ENCODE data around the gene ZNF14. TPM values are rescaled to one million over a fixed set of nuclear protein-coding genes. Genes with fewer than 3 reads are reported as not detected.

ZNF14 gene
- total and polyA plus RNA-seq, 2 of the 4 experiments (the other 2 are of a cell fraction): 1.2 to 5.4 TPM

- Histone ChIP-seq H2BK120ac (ENCODE audit: low read depth, low read length) (no peak overlapping the region), H3K4me3 (ENCODE audit: insufficient read depth, low read depth, low read length) (no peak overlapping the region), H3K79me1 (ENCODE audit: low read depth in 1 of 2, low read length in 2 of 2) (no peaks in the 10 kb centered on the region), H4K91ac (ENCODE audit: insufficient read depth, low read depth, low read length) (no peak overlapping the region), H3K27ac (ENCODE audit: insufficient read depth, low read length) (no peak overlapping the region), H3K9ac (ENCODE audit: low read depth, low read length) (no peak overlapping the region), H3K36me3 (ENCODE audit: control insufficient read depth, insufficient read depth, low read length) (no peaks in the 10 kb centered on the region), H2AK5ac (ENCODE audit: low read depth, low read length) (no peak overlapping the region), H3K4me2 (ENCODE audit: low read depth, low read length) (no peak overlapping the region), H2BK15ac (ENCODE audit: low read depth, low read length) (no peak overlapping the region), H2AK9ac (replicated peaks; ENCODE audit: low read depth, low read length, poor library complexity) (no peak overlapping the region), H3K18ac (ENCODE audit: low read depth, low read length) (no peak overlapping the region), H3K23ac (ENCODE audit: low read depth, low read length) (no peak overlapping the region), H2BK5ac (ENCODE audit: low read depth, low read length, poor library complexity, severe bottlenecking) (no peak overlapping the region), H2BK20ac (ENCODE audit: low read depth, low read length) (no peak overlapping the region), H4K8ac (ENCODE audit: low read depth in 2 of 2, low read length in 2 of 2) (no peak overlapping the region), H3K4ac (ENCODE audit: low read depth, low read length) (no peak overlapping the region), H3K56ac (ENCODE audit: extremely low read depth, insufficient read depth, low read length) (no peak overlapping the region), H3K14ac (replicated peaks; ENCODE audit: low read depth, low read length) (no peak overlapping the region), H4K20me1 (ENCODE audit: insufficient read depth, low read length) (no peaks in the 10 kb centered on the region), H2AFZ (replicated peaks; ENCODE audit: low read length, poor library complexity) (no peak overlapping the region), H3K9me1 (ENCODE audit: insufficient read depth, low read length) (no peaks in the 10 kb centered on the region), H3K9me3 (ENCODE audit: control insufficient read depth, insufficient read depth, low read length) (peaks cover 17% of the 10 kb centered on the region), H3K4me1 (ENCODE audit: control insufficient read depth, insufficient read depth, low read length) (no peaks in the 10 kb centered on the region), H4K5ac (ENCODE audit: low read depth, low read length) (no peak overlapping the region), H3K27me3 (ENCODE audit: control insufficient read depth, insufficient read depth, low read length) (no peaks in the 10 kb centered on the region)
- no TSS peak for BruUV-seq (replicated peaks)
- WGBS, 2 experiments (ENCODE audit: extremely low coverage in 2 of 2, insufficient read length in 1 of 2): no CpG with 5 or more reads among the region's 18 CpGs
- DNase-seq (no peak), ATAC-seq (ENCODE audit: low read depth) (no peak)
- intact Hi-C loops (cut with micrococcal nuclease) (no loop called here), in situ Hi-C loops (cut with MboI; ENCODE audit: low sequenced_read_pairs) (no loop called here), dilution Hi-C loops (cut with HindIII; ENCODE audit: low sequenced_read_pairs, unreplicated experiment) (no loop called here)
- TF ChIP-seq ELK1 (IDR thresholded peaks at IDR 0.05; ENCODE audit: borderline replicate concordance, low read depth, low read length) (no peak), MAZ (IDR thresholded peaks at IDR 0.05; ENCODE audit: borderline replicate concordance, low read depth, low read length) (no peak), USF2 (IDR thresholded peaks at IDR 0.05; ENCODE audit: low read depth, low read length) (no peak), POLR2A (IDR thresholded peaks at IDR 0.05; ENCODE audit: low read depth, low read length) (no peak), CTCF (conservative IDR thresholded peaks at IDR 0.05; ENCODE audit: low read depth, low read length) (no peak), BHLHE40 (IDR thresholded peaks at IDR 0.05; ENCODE audit: low read depth, low read length) (no peak), SMC3 (IDR thresholded peaks at IDR 0.05; ENCODE audit: low read depth, low read length) (no peak), CEBPB (IDR thresholded peaks at IDR 0.05; ENCODE audit: low read depth, low read length) (no peak), MAFK (IDR thresholded peaks at IDR 0.05; ENCODE audit: low read depth, low read length) (no peak), MXI1 (IDR thresholded peaks at IDR 0.05; ENCODE audit: borderline replicate concordance, low read depth, low read length) (no peak), RAD21 (IDR thresholded peaks at IDR 0.05; ENCODE audit: low read length) (no peak), RCOR1 (IDR thresholded peaks at IDR 0.05; ENCODE audit: insufficient replicate concordance, low read length) (no peak)
- POLR2A ChIA-PET (ENCODE audit: unreplicated experiment): no interaction called here
- CTCF ChIA-PET: no interaction called here
These were observed 7.8 kb upstream of the ZNF14 start for GRCh38 chr19:19740755-19741154.
